HG02943 (cell line): ENCODE measurements around the gene ENPP7.

Source experiments
- ATAC-seq: cut with Tn5 transposase; IDR thresholded peaks from one replicate; pipeline ENCODE4 v1.9.1; 2021; ENCODE audit warnings: mild to moderate bottlenecking, low read depth, moderate library complexity; ENCODE audit not compliant: unreplicated experiment

Gene ENPP7

DNA sequence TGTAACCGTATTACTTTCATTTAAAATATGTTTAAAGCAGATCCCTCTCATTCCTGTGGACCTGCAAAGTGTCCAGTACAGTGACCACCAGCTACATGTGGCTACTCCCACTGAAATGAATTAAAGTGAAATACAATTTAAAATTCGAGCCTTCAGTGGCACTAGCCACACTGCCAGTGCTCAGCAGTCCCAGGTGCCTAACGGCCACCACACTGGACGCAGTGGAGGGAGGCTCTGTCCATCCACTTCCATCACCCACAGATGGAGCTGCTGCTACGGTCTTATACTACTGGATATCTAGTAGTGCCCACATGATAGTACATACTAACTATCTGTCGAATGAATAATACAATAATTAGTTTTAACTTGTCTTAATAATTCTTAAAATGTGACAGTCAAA is 44.9 kb downstream of the ENPP7 start:
- no peak for ATAC-seq

GRCh38 chr17:79776376-79777119 is 45.8 kb downstream of the ENPP7 start:
- no peak for ATAC-seq

- ATAC-seq, result no peak
Measured at GRCh38 chr17:79777120-79777893, 46.6 kb downstream of the ENPP7 start.

GRCh38 chr17:79777894-79778503 is 47.3 kb downstream of the ENPP7 start, which contains the start of gene CBX2:
Gene CBX2, plus strand, starts transcription at chr17:79778148. Its CDS starts 88 bp downstream, at chr17:79778236.
- peak; percentile 58 for ATAC-seq

DNA sequence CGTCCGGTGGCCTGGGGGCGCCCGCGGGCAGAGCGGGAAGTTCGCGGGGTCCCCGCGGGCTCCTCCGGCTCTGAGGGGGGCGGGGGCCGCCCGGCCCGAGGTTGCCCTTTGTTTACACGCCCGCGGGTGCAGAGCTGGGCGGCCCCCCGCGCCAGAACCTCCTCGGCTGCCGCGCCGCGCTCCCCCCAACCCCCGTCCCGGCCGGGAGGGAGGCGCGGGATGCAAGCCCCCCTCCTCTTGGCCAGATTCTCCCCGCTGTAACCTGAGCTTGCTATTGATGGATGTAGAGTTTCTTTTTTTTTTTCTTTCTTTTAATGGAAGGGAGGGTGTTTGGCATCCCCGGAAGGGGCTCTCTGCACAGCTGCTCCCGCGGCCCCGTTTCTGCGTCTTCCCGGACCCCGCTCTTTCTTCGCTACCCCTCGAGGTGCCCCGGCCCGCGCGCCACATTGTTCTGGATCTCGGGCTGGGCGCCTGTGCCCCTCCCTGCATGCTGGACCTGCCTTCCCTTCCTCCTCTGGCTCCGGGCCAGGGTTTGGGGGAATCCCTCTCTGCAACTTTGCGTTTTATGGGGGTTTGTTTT is 47.9 kb downstream of the ENPP7 start:
- ATAC-seq, result no peak

DNA sequence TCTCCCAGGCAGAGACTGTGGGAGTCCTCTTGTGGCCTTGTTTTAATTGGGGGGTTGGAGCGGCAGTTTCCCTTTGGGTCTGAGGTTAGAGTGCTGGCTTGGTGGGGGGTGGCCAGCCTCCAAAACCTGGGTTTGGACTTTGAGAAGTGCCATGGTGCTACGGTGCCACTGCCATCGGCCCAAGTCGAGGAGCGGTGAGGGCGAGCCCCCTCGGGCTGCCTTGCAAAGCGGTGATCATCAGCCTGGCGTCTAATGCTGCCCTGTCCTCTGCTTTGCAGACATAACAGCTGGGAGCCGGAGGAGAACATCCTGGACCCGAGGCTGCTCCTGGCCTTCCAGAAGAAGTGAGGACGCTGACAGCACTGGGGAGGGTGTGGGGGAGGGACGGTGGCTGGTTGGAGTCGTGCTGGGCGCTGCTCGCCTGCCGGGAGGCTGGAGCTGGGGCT is 48.4 kb downstream of the ENPP7 start:
- no peak for ATAC-seq

GRCh38 chr17:79779661-79780365 is 49.1 kb downstream of the ENPP7 start:
- ATAC-seq, result no peak

- no peak for ATAC-seq
Measured at GRCh38 chr17:79781012-79781650, 50.4 kb downstream of the ENPP7 start.

- ATAC-seq, result no peak
Measured at GRCh38 chr17:79781736-79782575, 51.2 kb downstream of the ENPP7 start.

DNA sequence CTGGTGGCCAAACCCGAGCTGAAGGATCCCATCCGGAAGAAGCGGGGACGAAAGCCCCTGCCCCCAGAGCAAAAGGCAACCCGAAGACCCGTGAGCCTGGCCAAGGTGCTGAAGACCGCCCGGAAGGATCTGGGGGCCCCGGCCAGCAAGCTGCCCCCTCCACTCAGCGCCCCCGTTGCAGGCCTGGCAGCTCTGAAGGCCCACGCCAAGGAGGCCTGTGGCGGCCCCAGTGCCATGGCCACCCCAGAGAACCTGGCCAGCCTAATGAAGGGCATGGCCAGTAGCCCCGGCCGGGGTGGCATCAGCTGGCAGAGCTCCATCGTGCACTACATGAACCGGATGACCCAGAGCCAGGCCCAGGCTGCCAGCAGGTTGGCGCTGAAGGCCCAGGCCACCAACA is 53.1 kb downstream of the ENPP7 start:
- ATAC-seq, result no peak

DNA sequence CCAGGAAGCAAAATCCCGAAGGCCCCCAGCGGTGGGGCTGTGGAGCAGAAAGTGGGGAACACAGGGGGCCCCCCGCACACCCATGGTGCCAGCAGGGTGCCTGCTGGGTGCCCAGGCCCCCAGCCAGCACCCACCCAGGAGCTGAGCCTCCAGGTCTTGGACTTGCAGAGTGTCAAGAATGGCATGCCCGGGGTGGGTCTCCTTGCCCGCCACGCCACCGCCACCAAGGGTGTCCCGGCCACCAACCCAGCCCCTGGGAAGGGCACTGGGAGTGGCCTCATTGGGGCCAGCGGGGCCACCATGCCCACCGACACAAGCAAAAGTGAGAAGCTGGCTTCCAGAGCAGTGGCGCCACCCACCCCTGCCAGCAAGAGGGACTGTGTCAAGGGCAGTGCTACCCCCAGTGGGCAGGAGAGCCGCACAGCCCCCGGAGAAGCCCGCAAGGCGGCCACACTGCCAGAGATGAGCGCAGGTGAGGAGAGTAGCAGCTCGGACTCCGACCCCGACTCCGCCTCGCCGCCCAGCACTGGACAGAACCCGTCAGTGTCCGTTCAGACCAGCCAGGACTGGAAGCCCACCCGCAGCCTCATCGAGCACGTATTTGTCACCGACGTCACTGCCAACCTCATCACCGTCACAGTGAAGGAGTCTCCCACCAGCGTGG is 53.7 kb downstream of the ENPP7 start:
- no peak for ATAC-seq

DNA sequence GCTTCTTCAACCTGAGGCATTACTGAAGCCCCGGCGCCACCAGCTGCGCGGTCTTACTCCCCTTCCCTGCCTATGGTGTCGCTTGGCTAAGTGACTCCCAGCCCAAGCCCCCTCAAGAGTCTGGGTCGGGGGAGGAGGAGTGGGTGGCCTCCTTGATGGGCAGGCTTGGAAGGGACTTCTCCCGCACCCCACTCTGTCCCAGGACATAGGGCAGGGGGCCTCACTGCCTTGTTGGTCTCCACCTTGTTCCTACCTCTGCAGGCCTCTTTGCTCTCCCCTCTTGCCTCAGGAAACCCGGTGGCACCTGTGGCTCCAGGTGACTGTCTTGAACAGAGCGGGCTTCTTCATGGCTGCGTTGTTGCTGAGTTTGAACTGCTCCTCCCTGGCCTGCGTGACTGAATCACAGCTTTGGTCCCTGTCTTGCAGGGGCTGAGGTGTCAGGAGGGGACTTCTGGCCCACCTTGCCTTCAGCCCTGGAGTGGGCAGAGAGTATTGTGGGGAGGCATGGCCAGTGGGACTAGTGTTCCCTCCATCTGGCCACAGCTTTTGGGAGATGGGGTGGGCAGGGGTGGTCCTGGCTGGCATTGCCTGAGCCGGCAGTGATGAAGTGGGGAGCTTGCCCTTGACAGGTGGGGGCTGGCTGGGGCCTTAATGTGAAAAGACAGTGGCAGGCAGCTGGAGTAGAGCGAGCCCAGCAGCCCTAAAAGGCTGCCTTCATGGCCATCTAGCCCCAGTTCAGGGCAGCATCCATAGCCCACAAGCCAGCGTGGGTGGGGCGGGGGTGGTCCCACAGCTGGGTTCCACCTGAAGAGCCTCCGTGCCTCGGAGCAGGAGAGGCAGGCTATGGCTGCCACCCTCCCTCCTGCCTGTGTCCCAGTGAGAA is 54.5 kb downstream of the ENPP7 start:
- no peak for ATAC-seq

GRCh38 chr17:79785900-79786810 is 55.4 kb downstream of the ENPP7 start:
- ATAC-seq, result no peak

GRCh38 chr17:79786930-79787643 is 56.3 kb downstream of the ENPP7 start:
- ATAC-seq, result no peak

DNA sequence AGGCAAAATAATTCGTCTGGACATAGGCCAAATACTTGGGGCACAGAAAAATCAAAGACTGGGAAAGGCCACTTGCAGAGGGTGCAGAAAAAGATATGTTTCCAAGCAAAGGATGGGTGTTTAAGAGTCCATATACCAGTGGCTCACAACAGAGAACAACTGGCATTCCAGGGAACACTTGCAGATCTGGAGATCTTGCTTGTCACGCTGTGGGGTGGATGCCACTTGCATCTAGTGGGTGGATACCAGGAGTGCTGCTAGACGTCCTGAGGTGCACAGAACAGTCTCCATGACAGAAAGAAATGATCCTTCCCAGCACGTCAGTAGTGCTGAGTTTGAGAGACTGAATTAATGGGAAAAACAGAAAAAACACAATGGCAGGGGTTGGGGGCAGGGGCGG is 57.7 kb downstream of the ENPP7 start:
- no peak for ATAC-seq
